HFF-Myc (cell line): ENCODE data around the gene PHTF1.

Source experiments
- DNase-seq: peaks from one replicate; pipeline ENCODE4 v3.0.0-alpha.2; 2011; ENCODE audit warnings: low read depth; ENCODE audit errors: extremely low read depth
- H3K4me3 ChIP-seq: replicated peaks from 2 replicates; pipeline ENCODE4 v1.5.1; 2011; ENCODE audit warnings: low read depth, mild to moderate bottlenecking, control low read depth, low read length
- CTCF ChIP-seq: IDR thresholded peaks from 2 replicates; pipeline ENCODE4 v1.5.1; 2012; ENCODE audit warnings: mild to moderate bottlenecking, low read depth, low read length, control low read depth; ENCODE audit errors: missing control alignments

Gene PHTF1

GRCh38 chr1:113759333-113760101, at the start of gene PHTF1:
PHTF1 (minus strand) TSS chr1:113759486; CDS start chr1:113758703, 783 bp downstream.
- TF ChIP-seq CTCF, result no peak
- DNase-seq, result no peak

GRCh38 chr1:113808450-113809195, 49.3 kb upstream of the PHTF1 start:
- no peak for TF ChIP-seq CTCF
- H3K4me3 ChIP-seq, result no peak overlapping the region
- DNase-seq, result no peak

More at GRCh38 chr1:113759333-113760101, at the start of gene PHTF1:
- H3K4me3 ChIP-seq, result peak within 1 kb of the TSS; percentile 73

DNA sequence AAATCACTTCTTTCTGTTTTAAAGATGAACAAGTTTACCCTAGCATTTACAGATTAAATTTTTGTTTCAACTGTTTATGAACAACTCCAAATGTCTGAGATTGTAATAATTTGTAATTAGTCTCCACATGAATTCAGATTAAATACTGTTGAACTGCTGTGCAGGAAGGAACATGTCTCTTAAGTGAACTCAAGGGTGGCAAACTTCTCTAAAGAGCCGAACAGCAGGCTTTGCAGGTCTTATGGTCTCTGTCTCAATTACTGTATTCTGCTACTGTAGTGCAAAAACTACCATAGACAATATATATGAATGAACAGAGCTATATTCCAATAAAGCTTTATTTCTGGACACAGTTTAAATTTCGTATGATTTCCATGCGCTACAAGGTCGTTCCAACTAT, 46.4 kb upstream of the PHTF1 start:
- TF ChIP-seq CTCF, result no peak
- no peak overlapping the region for H3K4me3 ChIP-seq
- DNase-seq, result no peak

DNA sequence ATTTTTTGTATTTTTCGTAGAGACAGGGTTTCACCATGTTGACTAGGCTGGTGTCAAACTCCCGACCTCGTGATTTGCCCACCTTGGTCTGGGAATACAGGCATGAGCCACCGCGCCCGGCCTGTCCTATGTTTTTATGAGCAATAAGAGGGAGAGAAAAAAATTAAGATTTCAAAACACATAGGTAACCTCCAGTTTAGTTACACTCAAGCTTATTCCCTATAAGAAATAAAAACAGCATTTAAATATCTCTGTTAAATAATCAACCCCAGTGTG, 45.9 kb upstream of the PHTF1 start:
- TF ChIP-seq CTCF, result no peak
- DNase-seq, result no peak
- no peak overlapping the region for H3K4me3 ChIP-seq

DNA sequence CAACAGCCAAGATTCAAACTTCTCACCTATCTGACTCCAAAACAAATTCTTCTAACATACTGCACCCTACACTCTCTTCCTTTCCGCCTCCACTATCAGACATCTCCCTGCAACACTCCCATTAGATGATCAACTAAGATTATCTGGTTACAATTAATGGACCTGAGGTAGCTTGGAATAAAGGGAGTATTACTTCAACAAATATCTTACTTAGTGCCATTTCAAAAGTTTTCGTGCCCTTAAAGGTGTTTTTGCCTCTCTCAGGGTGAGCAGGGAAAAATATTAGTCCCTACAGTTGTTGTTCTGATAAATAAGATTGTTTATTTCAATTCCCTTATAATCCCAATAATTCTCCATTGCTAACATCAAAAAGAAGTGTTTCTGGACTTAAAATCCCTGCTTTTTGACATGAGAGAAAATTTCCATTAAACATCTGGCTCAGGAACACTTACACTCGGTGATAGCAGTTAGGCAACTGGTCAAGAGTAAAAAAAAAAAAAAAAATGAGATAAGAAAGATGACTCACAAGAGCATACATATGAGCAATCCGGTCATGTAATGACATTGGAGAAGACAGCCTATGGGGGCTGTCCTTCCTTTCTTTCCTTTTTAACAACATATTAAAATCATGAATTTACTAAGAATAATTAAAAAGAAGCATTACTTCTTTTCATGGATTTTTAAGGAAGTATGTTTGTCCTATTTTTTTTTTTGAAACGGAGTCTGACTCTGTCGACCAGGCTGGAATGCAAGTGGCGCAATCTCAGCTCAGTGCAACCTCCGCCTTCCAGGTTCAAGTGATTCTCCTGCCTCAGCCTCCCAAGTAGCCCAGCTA, 45.4 kb upstream of the PHTF1 start:
- no peak overlapping the region for H3K4me3 ChIP-seq
- no peak for DNase-seq
- no peak for TF ChIP-seq CTCF

- no peak for DNase-seq
- H3K4me3 ChIP-seq, result no peak overlapping the region
- TF ChIP-seq CTCF, result no peak
Measured at GRCh38 chr1:113802367-113803007, 43.2 kb upstream of the PHTF1 start.
